ENCODE data around the gene TTLL6.
"Not testable (repeated sequence)": the region's sequence is repeated elsewhere in the genome, so short reads cannot be mapped to it uniquely, and the experiment has no call there.

TTLL6 gene

GRCh38 chr17:48814504-48814903 is 2.5 kb downstream of the TTLL6 start:
- DNase-seq, result peak; percentile 47

GRCh38 chr17:48812001-48812400 is 5.0 kb downstream of the TTLL6 start:
- no peak for DNase-seq

GRCh38 chr17:48809182-48809581 is 7.8 kb downstream of the TTLL6 start:
- no peak for DNase-seq

GRCh38 chr17:48804936-48805411 is 12.1 kb downstream of the TTLL6 start:
- DNase-seq, result peak; percentile 51

GRCh38 chr17:48800626-48801217 is 16.3 kb downstream of the TTLL6 start:
- DNase-seq, result no peak

GRCh38 chr17:48799069-48799723 is 17.8 kb downstream of the TTLL6 start:
- DNase-seq, result no peak

- not testable (repeated sequence) for DNase-seq
These were observed 20.9 kb downstream of the TTLL6 start for GRCh38 chr17:48796163-48796522.

- no peak for DNase-seq
These were observed 21.4 kb downstream of the TTLL6 start for GRCh38 chr17:48795444-48796162.

GRCh38 chr17:48792033-48792798 is 24.8 kb downstream of the TTLL6 start:
- DNase-seq, result no peak

GRCh38 chr17:48791128-48792032 is 25.6 kb downstream of the TTLL6 start:
- DNase-seq, result no peak

GRCh38 chr17:48790607-48791127 is 26.4 kb downstream of the TTLL6 start:
- DNase-seq, result no peak

- no peak for DNase-seq
These were observed 29.2 kb downstream of the TTLL6 start for GRCh38 chr17:48787828-48788227.

- no peak for DNase-seq
These were observed 37.6 kb downstream of the TTLL6 start for GRCh38 chr17:48779421-48779820.

- no peak for DNase-seq
These were observed 40.4 kb downstream of the TTLL6 start for GRCh38 chr17:48776602-48777001.

- DNase-seq, result no peak
These were observed 43.8 kb downstream of the TTLL6 start for GRCh38 chr17:48773245-48773644.

GRCh38 chr17:48770954-48771353 is 46.1 kb downstream of the TTLL6 start:
- no peak for DNase-seq

- no peak for DNase-seq
These were observed 47.9 kb downstream of the TTLL6 start for GRCh38 chr17:48769009-48769675.

GRCh38 chr17:48767263-48767774 is 49.7 kb downstream of the TTLL6 start:
- no peak for DNase-seq

- no peak for DNase-seq
These were observed 55.9 kb downstream of the TTLL6 start for GRCh38 chr17:48761114-48761513.

- no peak for DNase-seq
These were observed 56.6 kb downstream of the TTLL6 start for GRCh38 chr17:48760411-48760810.

- no peak for DNase-seq
These were observed 57.7 kb downstream of the TTLL6 start for GRCh38 chr17:48759288-48759687.
